SK-N-MC (cell line): ENCODE measurements around the gene FAAH2.

Source experiments
- EZH2 ChIP-seq: fragments of 200-600 bp; sonication (generic); IDR thresholded peaks from one replicate; pipeline ENCODE4 v1.6.1; 2017; ENCODE audit warnings: antibody characterized with exemption
- POLR2AphosphoS5 ChIP-seq: IDR thresholded peaks from 2 replicates; pipeline ENCODE4 v1.6.1; 2012; ENCODE audit warnings: mild to moderate bottlenecking, low read depth, low read length, borderline replicate concordance

DNA sequence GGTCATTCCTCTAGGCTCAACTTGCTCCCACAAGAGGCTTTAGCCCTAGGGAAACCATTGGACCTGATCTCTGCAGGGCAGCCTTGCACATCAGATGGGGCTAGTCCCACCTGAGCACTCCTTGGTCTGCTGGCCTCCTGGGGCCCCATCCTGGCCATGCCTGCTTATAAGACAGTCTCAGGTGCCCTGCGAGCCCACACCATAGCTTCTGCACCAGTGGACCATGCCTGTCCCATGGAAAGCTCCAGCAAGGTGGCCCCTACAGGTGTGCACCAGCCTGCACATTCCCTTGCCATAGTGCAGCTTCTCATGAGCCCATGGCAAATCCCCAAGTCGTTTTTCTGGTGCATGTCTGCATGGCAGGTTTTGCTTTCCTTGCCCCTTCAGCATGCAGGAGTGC is 19.6 kb upstream of the FAAH2 start:
- no peak for TF ChIP-seq EZH2
- no peak for TF ChIP-seq POLR2AphosphoS5
